ENCODE results near the gene TMEM221. TPM values are rescaled to one million over a fixed set of nuclear protein-coding genes. Genes with fewer than 3 reads are reported as not detected.
"Not testable (repeated sequence)": the region's sequence is repeated elsewhere in the genome, so short reads cannot be mapped to it uniquely, and the experiment has no call there.

TMEM221 gene
- total RNA-seq, 1 donor from 2014 or later: 0.49 TPM

DNA sequence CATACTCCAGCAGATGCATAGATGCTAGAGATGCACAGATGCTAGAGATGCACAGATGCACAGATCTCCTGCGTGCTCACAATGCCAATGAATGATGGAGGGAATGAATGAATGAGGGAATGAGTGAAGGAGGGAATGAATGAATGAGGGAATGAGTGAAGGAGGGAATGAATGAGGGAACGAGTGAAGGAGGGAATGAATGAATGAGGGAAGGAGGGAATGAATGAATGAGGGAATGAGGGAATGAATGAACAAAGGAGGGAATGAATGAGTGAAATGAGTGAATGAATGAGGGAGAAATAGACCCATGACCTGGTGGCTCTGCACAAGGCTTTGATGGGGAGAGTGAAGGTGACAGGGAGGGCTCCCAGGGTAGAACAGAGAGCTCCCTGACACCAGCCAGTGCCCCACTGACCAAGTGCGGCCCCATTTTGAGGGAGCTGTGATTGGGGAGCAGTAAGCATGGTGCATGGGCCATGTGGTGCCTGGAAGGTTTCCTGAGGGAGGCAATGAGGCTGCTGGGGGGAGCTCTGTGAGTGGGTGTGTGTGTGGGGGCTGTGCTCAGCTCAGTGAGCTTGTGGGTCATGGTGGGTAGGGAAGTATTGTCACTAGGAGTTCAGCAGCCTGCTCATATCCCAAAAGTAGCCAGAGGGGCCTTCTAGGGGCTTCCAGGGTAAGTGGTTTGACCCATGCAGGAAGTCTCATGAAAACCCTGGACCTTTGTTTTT lies 34.6 kb upstream of the TMEM221 start:
- Histone ChIP-seq H3K4me3 (no peak overlapping the region), H3K27me3 (no peaks in the 10 kb centered on the region), H3K4me1 (peaks cover 13% of the 10 kb centered on the region), H3K27ac (no peak overlapping the region), H3K36me3 (no peaks in the 10 kb centered on the region), H3K9me3 (no peaks in the 10 kb centered on the region)
- TF ChIP-seq POLR2AphosphoS5 (IDR thresholded peaks at IDR 0.05; ENCODE audit: insufficient read depth in 1 of 2, low read depth in 1 of 2) (no peak), CTCF (IDR thresholded peaks at IDR 0.05) (no peak), POLR2A (IDR thresholded peaks at IDR 0.05) (no peak)
- no peak for DNase-seq (ENCODE audit: extremely low spot score in 2 of 2)
- intact Hi-C loops (cut with DNase I): no loop called here

- Histone ChIP-seq H3K36me3 (no peaks in the 10 kb centered on the region), H3K9me3 (no peaks in the 10 kb centered on the region), H3K4me1 (peaks cover 7% of the 10 kb centered on the region), H3K4me3 (no peak overlapping the region), H3K27ac (no peak overlapping the region), H3K27me3 (no peaks in the 10 kb centered on the region)
- intact Hi-C loops (cut with DNase I): no loop called here
- DNase-seq (ENCODE audit: extremely low spot score in 2 of 2): no peak
- no peak for TF ChIP-seq POLR2AphosphoS5 (IDR thresholded peaks at IDR 0.05; ENCODE audit: insufficient read depth in 1 of 2, low read depth in 1 of 2)
- no peak for TF ChIP-seq POLR2A (IDR thresholded peaks at IDR 0.05)
- no peak for TF ChIP-seq CTCF (IDR thresholded peaks at IDR 0.05)
Observed at GRCh38 chr19:17481986-17482385, 33.5 kb upstream of the TMEM221 start.

DNA sequence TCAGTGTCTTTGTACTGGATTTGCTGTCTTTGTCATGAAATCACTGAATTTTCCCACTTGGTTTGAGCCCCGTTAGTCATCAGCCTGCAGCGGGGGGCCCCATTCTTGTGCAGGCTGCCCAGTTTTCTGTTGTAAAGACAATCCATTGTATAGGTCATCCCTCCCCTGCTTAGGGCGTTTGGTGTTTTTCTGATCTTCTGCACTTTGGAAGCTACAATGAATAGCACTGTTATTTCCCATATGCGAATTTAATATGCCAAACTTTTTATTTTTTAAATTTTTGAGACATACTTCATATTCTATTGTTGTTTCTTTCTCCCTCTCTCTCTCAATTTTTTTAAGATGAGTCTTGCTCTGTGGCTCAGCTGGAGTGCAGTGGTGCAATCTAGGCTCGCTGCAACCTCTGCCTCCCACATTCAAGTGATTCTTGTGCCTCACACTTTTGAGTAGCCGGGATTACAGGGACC lies 30.9 kb upstream of the TMEM221 start:
- Histone ChIP-seq H3K4me1 (peaks cover 20% of the 10 kb centered on the region), H3K27me3 (no peaks in the 10 kb centered on the region), H3K36me3 (no peaks in the 10 kb centered on the region), H3K27ac (no peak overlapping the region), H3K9me3 (no peaks in the 10 kb centered on the region), H3K4me3 (no peak overlapping the region)
- no peak for DNase-seq (ENCODE audit: extremely low spot score in 2 of 2)
- TF ChIP-seq POLR2AphosphoS5 (IDR thresholded peaks at IDR 0.05; ENCODE audit: insufficient read depth in 1 of 2, low read depth in 1 of 2): no peak
- TF ChIP-seq POLR2A (IDR thresholded peaks at IDR 0.05): no peak
- no peak for TF ChIP-seq CTCF (IDR thresholded peaks at IDR 0.05)
- intact Hi-C loops (cut with DNase I): no loop called here

GRCh38 chr19:17475541-17476115 lies 27.2 kb upstream of the TMEM221 start:
- Histone ChIP-seq H3K36me3 (no peaks in the 10 kb centered on the region), H3K9me3 (no peaks in the 10 kb centered on the region), H3K27me3 (no peaks in the 10 kb centered on the region), H3K4me3 (no peak overlapping the region), H3K27ac (no peak overlapping the region), H3K4me1 (peaks cover 26% of the 10 kb centered on the region)
- DNase-seq (ENCODE audit: extremely low spot score in 2 of 2): no peak
- intact Hi-C loops (cut with DNase I): no loop called here
- TF ChIP-seq POLR2AphosphoS5 (IDR thresholded peaks at IDR 0.05; ENCODE audit: insufficient read depth in 1 of 2, low read depth in 1 of 2) (no peak), CTCF (IDR thresholded peaks at IDR 0.05) (no peak), POLR2A (IDR thresholded peaks at IDR 0.05) (no peak)

- H3K27me3 ChIP-seq; H3K4me3 ChIP-seq; H3K9me3 ChIP-seq; H3K36me3 ChIP-seq; H3K27ac ChIP-seq; intact Hi-C loops (cut with DNase I); DNase-seq (ENCODE audit: extremely low spot score in 2 of 2): not testable (repeated sequence)
- H3K4me1 ChIP-seq: peaks cover 26% of the 10 kb centered on the region
Observed at GRCh38 chr19:17475011-17475540, 26.6 kb upstream of the TMEM221 start.
